Stimulated activated CD4-positive, alpha-beta T cell treated with anti-CD3 and anti-CD28 coated beads, Interleukin-4, amount 100 ng/mL, for 48 hours (primary cell): Measurements from ENCODE around the gene RGPD5.
"Not testable (repeated sequence)": the region's sequence is repeated elsewhere in the genome, so short reads cannot be mapped to it uniquely, and the experiment has no call there.

Experiments
- DNase-seq, 2 donors: peaks; one replicate each; pipeline ENCODE4 v3.0.0-alpha.2; 2020; ENCODE audit warnings: low read depth in 2 of 2

Gene RGPD5

DNA sequence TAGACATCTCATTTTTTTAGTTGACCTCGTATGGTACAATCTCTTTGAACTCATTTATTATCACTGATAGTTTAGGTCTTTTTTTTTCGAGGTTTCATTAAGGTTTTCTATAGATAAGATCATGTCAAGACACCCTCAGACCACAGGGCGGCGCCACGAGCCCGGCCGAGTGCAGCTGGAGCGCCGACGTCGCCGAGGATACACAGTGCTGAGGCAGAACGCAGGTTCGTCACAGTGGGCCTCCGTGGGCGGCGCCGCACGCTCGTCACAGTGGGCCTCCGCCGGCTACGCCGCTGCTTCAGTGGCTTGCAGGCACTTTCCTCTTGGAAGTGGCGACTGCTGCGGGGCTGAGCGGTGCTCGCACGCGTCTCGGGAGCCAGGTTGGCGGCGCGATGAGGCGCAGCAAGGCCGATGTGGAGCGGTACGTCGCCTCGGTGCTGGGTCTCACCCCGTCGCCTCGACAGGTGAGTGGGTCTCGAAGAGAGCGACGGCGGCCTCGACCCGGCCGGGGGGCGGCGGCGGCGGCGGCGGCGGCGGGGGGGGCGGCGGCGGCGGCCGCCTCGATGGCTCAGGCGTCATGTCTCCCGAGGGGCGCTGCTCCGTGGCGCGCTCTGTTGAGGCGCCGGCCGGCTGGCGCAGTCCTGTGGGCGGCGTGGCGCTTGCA lies at the start of gene RGPD5:
Gene RGPD5, plus strand, starts transcription at position 232 of the 664 bp plus-strand sequence. Its CDS starts 161 bp downstream, at position 393.
- DNase-seq = not testable (repeated sequence)

DNA sequence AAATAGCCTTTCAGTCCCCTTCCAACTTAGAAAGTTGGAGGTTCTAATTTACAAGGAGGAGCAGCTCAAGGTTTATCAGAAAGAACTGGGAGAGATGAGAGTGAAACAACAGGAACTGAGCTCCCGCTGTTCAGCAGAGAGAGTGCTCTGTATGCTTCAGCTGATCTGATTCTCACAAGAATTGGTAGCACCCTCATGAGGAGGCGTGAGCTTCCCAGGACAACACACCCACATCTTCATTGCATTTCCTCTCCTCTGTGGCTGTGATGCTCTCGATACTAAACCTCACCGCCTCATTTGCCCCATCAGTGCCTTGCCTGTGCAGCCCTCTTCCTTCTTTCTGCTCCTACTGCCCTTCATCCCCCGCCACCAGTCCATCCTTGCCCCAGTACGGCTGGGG lies 42.5 kb upstream of the RGPD5 start:
- DNase-seq = not testable (repeated sequence)

DNA sequence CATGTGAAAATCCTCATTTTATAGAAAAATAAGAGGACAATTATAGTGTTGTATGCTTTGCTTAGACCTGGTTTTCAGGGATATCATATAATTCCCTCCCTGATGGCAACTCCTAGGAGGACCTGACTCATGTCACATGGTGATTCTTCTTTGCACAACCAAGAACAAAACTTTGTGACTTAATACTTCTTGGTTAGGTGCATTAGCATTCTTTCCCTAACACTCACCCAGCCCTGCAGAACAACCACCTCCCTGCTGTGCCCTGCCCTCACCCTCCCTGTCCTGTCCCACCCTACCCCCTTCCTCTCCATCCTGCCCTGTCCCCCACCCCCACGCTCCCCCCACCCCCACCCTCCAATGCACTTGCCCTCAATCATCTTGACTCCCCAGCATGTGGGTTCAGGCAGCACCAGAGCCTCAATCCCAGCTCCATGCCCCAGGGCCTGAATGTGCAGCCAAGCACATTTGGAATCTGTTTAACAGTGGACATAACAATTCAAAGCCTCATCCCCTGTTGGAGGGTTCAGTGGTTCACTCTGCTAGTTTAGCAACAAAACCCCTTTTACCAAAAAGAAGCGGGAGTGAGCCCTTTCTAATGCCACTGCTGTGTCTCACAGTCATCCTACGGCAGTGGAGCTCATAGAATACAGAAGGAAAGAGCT lies 36.8 kb upstream of the RGPD5 start:
- not testable (repeated sequence) for DNase-seq

DNA sequence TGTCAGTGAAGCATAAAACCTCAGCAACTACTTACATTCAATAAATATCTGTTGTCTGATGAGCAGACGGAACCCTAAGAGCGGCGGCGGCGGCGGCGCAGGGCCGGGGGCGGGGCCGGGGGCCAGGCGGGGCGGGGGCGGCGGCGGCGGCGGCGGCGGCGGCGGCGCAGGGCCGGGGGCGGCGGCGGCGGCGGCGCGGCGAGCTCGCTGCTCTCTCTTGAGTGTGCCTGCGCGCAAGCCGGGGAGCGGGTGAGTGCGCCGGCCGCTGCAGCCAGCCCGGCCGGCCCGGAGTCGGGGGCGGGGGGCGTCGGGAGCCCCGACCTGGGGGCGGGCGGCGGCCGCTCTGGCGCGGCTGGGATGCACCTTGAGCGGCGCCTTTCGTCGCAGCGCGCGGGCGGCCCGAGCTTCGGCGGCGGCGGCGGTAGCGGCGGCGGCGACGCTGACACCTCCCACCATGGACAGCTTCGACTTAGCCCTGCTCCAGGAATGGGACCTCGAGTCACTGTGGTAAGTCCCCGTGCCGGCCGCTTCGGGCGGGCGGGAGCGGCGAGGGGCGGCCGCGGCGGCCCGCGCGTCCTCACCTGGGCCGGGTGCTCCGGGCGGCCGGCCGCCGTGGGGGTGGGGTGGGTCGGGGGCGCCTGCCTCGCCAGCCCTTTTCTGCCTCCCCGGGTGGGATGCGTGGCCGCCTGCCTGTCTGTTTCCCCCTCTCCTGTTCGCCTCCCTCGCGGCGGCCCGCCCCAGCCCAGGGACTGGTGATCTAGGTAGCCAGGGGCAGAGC lies 33.7 kb upstream of the RGPD5 start:
- not testable (repeated sequence) for DNase-seq

DNA sequence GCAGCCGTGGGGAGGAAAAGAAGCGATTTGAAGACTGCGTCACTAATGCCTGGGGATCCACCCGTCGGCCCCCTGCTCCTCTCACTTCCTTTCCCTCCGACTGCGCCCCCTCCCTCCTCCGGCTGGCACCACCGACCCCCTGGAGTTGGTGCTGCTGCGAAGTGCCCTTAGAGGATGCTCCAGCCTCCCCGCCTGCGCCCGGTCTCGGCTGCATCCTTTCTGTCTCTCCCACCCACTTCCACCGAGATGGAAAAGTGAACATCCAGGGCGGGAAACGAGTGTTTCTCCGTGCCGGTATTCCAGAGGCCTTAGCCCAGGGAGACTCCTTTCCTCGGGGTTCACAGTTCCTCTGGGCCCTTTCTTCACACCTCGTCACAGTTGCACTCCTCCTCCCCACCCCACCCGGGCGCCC lies 33.1 kb upstream of the RGPD5 start:
- DNase-seq = not testable (repeated sequence)

DNA sequence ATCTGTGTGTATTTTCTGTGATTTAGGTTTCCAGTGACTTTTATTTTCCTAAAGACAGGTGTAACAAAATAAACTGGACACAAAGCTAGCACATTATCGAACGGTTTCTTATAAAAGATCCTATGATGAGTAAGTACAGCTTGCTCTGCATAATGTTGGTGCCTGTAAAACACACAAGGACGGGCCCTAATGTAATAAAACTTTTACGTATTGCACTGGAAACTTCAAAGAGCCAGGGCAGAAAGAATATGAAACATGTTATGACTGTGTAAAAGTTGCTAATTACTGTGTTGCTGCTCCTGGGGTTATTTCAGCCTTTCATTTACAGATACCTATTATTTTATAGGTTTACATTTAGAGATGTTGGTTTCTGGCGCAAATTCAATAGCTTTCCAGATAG lies 32.1 kb upstream of the RGPD5 start:
- not testable (repeated sequence) for DNase-seq

DNA sequence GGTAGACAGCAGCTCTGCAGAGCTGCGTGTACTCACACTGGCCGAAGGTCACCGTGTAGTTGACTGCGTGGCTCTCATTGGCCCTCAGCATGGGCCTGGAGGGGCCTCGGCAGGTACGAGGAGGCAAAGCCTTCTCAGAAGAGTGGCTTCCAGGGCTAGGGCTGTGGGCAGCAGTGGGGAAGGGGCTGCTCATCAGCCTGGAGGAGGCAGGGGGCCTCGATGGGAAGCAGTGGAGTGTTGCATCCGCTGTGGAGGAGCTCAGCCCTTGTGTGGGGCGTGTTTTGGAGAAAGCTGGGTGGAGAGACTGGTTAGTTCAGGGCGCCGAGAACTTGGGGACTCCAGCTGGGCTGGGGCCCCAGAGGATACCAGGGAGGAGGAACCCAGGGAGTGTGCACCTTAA lies 28.0 kb upstream of the RGPD5 start:
- DNase-seq = not testable (repeated sequence)

DNA sequence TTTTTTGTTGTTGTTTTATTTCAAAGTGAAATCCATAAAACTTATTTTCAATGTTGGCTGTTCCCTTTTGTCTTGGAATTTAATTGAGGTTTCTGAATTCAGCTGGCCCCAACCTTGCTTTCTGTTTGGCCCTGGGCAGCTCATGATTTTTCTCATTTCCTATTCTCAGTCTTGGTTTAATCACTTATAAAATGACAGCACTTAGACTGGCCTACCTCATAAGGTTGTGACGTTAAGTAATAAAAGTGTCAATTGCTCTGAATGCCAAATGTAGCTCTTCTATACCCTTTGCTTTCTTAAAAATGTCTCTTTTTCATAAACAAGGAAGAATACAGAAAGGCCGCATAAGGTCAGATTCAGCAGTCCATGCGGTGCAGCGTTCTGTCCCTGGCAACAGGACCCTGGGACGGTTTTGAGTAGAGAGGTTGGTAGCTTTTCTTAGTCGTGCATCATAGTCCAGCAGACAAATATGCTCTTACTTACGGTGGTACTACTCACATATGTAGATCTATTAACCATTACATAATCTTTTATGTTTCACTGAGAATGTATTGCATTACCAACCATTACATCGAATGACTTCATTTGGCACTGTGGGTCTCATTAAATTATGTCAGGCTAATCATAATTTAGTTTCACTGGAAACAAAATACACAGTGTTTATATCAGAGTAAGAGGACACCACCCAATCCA lies 27.1 kb upstream of the RGPD5 start:
- DNase-seq = not testable (repeated sequence)

DNA sequence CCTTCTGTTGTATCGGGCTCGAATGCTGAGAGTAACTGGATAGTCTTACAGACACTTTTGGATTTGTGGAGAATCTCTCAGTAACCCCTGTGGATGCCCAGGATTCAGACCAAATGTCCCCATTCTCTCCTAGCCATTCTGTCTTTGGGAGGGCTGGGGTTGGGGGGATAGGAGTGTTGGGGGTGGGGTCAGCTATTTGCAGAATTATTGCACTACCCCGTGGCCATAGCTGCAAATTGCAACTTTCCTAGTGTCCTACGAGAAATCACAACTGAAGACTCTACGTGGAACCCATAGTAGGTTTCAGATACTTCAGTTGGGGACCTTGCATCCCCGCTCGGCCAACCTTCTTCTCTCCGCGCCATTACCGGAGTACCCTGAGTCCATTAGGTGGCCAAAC lies 25.2 kb upstream of the RGPD5 start:
- DNase-seq = not testable (repeated sequence)

DNA sequence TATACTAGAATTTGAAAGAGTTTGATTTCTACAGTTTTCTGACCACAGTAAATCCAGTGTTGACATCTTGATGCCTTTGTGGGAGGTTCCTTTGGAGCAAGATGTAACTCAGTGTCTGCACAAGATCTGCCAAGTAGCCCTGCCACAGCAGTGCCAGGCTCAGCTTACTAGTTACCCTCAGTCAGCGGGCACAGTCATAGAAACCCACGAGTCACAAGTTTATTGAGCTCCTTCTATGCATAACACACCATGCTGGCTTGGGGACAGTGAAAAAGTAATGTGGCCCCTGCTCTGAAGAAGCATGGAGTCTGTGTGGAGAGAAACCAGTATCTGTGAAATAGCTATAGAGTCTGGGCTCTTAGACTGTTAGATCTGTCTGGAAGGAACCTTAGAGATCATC lies 15.0 kb upstream of the RGPD5 start:
- DNase-seq = not testable (repeated sequence)

DNA sequence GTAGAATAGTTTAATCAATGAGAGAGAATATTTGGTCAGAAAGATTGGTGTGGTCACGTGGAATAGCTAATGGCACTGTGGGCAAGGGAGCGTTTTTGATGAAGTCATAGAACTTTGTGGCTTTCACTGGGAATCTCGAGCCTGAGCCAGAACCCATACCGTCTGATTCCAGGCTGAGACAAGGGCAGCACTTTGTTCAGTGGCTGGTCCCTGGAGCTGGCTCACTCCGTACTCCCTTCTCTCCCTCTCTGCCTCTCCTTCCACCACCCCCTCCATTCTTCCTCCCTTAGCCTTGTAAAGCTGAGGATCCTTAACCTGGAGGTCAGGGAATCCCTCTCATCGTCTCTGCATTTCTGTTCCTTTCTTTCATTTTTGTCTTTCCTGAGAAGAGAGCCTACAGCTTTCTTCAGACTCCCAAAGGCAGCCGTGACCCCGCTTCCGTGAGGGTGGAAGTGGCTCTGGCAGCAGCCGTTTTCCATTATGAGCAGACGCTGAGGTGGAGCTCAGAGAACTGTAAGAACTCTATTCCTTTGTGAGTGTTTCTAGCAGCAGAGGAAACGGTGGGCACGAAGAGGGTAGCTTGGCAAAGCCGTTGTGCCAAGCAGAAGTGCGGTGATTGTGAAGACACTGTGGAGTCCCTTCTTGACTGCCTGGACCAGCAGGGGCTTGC lies 12.8 kb upstream of the RGPD5 start:
- DNase-seq = not testable (repeated sequence)

DNA sequence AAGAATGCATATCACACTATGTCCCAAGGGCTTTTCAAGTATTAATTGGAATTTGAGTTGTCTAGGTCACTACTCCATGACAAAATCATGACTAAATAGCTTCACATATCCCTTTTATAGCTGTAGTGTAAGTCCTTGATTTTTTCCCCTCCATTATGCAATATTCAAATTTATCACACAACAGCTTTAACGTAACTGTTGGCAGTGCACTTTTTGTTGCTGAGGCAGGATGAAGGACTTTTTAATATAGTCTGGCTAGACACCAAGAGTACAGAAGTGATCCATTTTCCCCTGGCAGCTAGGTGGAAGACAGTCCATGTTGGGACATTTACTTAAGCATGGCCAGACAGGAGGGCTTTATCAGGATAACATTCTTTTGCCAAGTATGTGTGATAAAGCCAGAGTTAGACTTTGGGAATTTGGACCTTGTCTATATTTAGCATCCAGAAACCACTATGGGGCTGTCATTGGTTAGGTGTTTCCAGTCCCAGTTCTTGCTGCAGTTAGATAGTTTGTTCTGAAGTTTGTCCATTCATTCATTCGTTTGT lies 11.6 kb upstream of the RGPD5 start:
- DNase-seq = not testable (repeated sequence)

DNA sequence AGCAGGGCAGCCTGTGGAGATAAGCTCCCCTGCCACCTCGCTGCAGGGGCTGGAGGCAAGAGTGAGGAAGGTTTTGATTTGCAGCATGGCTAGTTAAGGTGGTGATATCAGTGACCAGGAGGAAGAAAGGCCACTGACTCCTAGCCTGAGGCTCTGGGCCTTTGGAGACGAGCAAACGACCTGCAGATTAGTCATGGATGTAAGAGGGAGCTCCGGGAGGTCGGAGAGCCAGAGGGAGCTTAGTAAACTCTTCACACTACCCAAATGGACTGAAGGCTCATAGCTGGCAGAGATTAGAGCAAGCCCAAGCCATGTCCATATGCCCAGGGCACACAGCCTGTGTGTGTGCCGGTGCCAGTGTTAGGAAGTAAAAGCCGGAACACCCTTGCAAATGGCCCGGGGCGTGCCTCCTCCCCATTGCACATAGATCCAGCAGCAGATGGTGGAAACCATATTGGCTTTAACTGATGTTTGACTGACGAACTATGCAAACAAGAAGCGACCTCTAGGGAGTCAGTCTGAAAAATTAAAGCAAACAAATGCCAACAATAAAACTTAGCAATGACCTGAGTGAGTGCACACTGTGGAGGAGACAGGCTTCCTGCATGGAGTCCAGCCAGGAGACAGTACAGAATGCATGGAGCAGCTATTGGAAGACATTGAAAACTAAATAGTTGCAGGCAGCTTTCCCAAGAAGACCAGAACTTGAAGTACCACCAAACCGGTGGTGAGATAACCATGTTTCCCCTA lies 2.4 kb upstream of the RGPD5 start:
- DNase-seq = not testable (repeated sequence)

DNA sequence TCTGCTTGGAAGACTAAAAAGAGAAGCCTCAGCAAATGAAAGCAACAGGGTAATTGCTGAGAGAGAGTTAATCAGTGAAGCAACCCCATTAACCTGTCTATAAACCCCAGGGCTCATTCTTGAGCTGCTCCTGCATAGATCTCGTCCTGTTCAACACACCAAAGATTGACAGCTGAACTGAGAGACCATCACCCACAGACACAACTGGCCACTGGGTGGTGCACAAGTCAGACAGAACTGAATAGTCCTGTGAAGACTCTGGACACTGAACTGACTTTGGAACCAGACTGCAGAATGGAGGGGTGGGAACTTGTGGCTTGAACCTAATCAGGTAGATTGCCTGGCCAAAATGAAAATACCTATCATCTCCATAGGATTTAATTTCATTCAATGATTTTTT lies 1.4 kb upstream of the RGPD5 start:
- DNase-seq = not testable (repeated sequence)

DNA sequence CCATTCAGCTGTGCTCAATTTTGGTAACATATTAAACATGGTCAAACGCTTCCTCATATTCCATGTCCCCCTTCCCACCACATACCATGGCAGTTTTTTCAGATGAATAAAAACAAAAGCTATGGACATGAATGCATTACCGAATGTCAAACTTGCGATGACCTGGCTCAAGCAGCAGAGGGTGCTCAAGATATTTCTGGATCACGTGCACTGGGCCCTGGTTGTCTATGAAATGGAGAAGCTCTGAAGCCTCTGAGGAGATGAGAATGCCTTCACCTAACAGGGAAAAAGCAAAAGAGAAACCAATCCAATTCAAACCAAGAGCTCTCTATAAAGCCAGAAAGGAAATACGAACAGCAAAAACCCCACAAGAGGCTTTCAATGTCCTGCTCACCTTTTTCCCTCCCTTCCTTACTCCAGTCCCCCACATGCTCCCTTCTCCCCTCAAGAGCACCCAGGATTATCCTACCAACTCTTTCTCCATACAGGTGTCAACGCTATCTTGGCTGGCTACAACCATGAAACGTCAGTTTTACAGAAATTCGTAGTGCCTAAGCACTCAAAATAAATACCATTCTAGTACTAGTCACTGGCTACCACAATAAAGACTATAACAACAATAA lies 77.1 kb downstream of the RGPD5 start:
- not testable (repeated sequence) for DNase-seq

DNA sequence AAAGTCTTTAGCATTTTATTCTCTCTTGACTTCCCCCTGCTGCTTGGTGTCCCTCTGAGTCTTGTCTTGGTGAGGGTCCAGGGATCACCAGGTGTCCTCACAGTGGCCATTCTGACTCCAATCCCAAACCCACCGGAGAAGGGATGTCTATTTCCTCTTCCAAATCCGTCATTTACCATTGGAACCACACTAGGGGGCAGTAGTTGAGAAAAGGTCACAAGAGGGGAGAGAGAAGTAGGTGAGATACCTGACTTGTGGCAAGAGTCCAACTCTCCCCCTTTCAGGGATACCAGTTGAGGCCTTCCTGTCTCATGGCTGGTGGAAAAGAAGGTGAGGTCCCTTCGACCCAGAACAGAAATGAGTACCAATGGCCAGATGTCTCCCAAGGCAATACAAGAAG lies 82.5 kb downstream of the RGPD5 start:
- DNase-seq = not testable (repeated sequence)

DNA sequence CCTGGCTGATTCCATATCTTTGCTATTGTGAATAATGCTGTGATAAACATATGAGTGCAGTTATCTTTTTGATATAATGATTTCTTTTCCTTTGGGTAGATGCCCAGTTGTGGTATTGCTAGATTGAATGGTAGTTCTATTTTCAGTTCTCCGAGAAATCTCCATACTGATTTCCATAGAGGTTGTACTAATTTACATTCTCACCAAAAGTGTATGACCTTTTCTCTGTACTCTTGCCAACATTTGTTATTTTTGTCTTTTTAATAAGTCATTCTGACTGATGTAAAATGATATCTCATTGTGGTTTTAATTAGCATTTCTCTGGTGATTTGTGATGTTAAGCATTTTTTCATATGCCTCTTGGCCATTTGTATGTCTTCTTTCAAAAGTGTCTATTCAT lies 88.0 kb downstream of the RGPD5 start:
- not testable (repeated sequence) for DNase-seq

DNA sequence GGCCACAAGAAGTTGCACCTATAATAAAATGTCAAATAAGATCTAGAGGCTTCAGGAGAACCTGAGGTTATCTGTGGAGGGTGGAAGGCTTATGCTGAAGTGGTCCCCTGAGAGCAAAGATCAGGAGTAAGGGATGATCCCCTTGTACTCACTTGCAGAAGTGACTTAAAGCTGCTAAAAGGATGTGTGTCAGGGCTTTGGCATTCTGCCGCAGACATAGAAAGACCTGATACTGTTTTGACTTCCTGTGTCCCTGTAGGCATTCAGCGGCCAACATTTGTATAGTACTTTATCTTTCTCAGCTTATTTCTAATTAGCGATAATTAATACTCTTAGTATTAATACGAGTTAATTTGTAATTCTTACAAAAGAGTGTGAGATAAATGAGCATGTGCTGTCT lies 94.3 kb downstream of the RGPD5 start:
- DNase-seq = not testable (repeated sequence)

DNA sequence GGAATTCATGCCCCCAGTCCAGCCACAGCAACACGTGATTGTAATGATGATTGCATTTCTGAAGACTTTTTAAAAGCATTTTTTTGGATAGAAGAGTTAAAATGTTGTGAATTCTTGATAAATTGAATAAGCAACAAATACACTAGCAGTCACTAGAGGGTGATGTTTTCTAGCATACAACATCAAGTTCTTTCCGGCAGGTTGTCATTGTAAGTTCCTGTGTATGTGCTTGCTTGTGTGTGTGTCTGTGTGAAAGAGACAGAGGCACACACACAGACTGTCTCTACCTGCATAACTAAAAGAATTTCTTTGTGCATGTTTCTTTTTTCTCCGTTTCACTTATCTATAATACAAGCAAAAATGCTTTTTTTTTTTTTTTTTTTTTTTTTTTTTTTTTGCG lies 95.8 kb downstream of the RGPD5 start:
- not testable (repeated sequence) for DNase-seq

DNA sequence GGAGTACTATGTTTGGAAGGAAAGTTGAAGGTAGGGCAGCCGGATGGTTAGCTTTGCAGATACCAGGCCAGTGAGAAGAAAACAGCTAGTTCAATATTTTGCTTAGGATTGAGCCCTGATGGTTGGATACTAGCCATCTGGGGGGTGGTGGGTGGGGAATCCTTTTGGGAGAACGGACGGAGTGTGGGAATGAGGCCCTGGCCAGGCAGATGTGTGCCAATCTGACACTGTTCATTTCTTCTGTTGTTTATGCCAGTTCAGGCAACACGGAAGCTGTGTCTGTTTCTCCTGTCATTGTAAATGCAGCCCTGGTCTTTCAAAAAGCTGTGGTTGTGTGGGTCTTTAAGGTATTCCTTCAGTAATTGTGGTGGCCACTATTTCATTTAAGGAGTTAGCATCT lies 96.9 kb downstream of the RGPD5 start:
- not testable (repeated sequence) for DNase-seq
